Astrocyte (in vitro differentiated cells and primary cell): ENCODE results near the gene ALB. TPM values are rescaled to one million over a fixed set of nuclear protein-coding genes. Genes with fewer than 3 reads are reported as not detected.

Source experiments
- DNase-seq: peaks from one replicate; pipeline ENCODE4 v3.0.0-alpha.2; 2010; ENCODE audit warnings: low read depth
- FAIRE-seq: peaks from 2 replicates; lab custom pipeline; 2011; peaks lifted over from hg19 to GRCh38; lab: Jason Lieb, UNC
- H2AFZ ChIP-seq: 2 replicates; pipeline ENCODE4 v1.6.0; 2012; ENCODE audit warnings: low read depth, low read length, inconsistent platforms
- H3K27ac ChIP-seq: 2 replicates; pipeline ENCODE4 v1.5.1; 2011; ENCODE audit warnings: low read depth, low read length, inconsistent platforms
- H3K27me3 ChIP-seq: 2 replicates; pipeline ENCODE4 v1.6.0; 2011; ENCODE audit warnings: low read length, inconsistent platforms; ENCODE audit not compliant: insufficient read depth
- H3K36me3 ChIP-seq: 2 replicates; pipeline ENCODE4 v1.5.1; 2011; ENCODE audit warnings: low read length, inconsistent platforms; ENCODE audit not compliant: insufficient read depth
- H3K4me1 ChIP-seq: 2 replicates; pipeline ENCODE4 v1.5.1; 2011; ENCODE audit warnings: low read length, inconsistent platforms; ENCODE audit not compliant: insufficient read depth
- H3K4me2 ChIP-seq: 2 replicates; pipeline ENCODE4 v1.6.0; 2012; ENCODE audit warnings: low read length, inconsistent platforms
- H3K4me3 ChIP-seq: 2 replicates; pipeline ENCODE4 v1.5.1; 2011; ENCODE audit warnings: low read depth, mild to moderate bottlenecking, low read length, inconsistent platforms; ENCODE audit not compliant: insufficient read depth
- H3K79me2 ChIP-seq: 2 replicates; pipeline ENCODE4 v1.6.0; 2012; ENCODE audit warnings: mild to moderate bottlenecking, low read length, inconsistent platforms; ENCODE audit not compliant: insufficient read depth
- H3K9ac ChIP-seq: 2 replicates; pipeline ENCODE4 v1.6.0; 2012; ENCODE audit warnings: mild to moderate bottlenecking, low read length, inconsistent platforms
- H3K9me3 ChIP-seq: 2 replicates; pipeline ENCODE4 v1.5.1; 2012; ENCODE audit warnings: low read depth, mild to moderate bottlenecking, low read length, inconsistent platforms; ENCODE audit not compliant: insufficient read depth
- H4K20me1 ChIP-seq: 2 replicates; pipeline ENCODE4 v1.6.0; 2012; ENCODE audit warnings: low read length, inconsistent platforms; ENCODE audit not compliant: insufficient read depth
- H3K27ac Mint-ChIP-seq: one replicate; pipeline ENCODE4 v1.8.0; 2021; ENCODE audit warnings: mild to moderate bottlenecking, mixed read lengths; ENCODE audit not compliant: unreplicated experiment
- H3K27me3 Mint-ChIP-seq: one replicate; pipeline ENCODE4 v1.8.0; 2021; ENCODE audit warnings: low read depth, mixed read lengths; ENCODE audit not compliant: unreplicated experiment
- H3K36me3 Mint-ChIP-seq: one replicate; pipeline ENCODE4 v1.8.0; 2021; ENCODE audit warnings: low read depth, mixed read lengths; ENCODE audit not compliant: unreplicated experiment
- H3K4me1 Mint-ChIP-seq: one replicate; pipeline ENCODE4 v1.8.0; 2021; ENCODE audit warnings: low read depth, mixed read lengths; ENCODE audit not compliant: unreplicated experiment
- H3K4me3 Mint-ChIP-seq: one replicate; pipeline ENCODE4 v1.8.0; 2021; ENCODE audit warnings: mild to moderate bottlenecking, moderate library complexity, mixed read lengths; ENCODE audit not compliant: unreplicated experiment
- H3K9me3 Mint-ChIP-seq: one replicate; pipeline ENCODE4 v1.8.0; 2021; ENCODE audit warnings: mild to moderate bottlenecking, mixed read lengths; ENCODE audit not compliant: unreplicated experiment
- EZH2 ChIP-seq: IDR thresholded peaks from 2 replicates; pipeline ENCODE4 v1.6.1; 2012; ENCODE audit warnings: mild to moderate bottlenecking, low read length, inconsistent platforms; ENCODE audit not compliant: insufficient read depth
- total RNA-seq: library from RNA; stranded (reverse); gene quantifications from 2 replicates; pipeline ENCODE4 v1.2.1, GENCODE V29; 2021
- TF ChIP-seq, protein P1 (sequence below): IDR thresholded peaks from 2 replicates; pipeline ENCODE4 v1.5.1; 2011; ENCODE audit warnings: low read depth, mild to moderate bottlenecking, inconsistent platforms, low read length, moderate library complexity; ENCODE audit not compliant: insufficient read depth

ALB gene
- total RNA-seq, 1 donor from 2014 or later = not detected

GRCh38 chr4:73415807-73416238 lies 11.7 kb downstream of the ALB start:
- Mint-ChIP-seq H3K36me3 (no peaks in the 10 kb centered on the region), H3K27ac (no peak overlapping the region), H3K27me3 (no peaks in the 10 kb centered on the region), H3K9me3 (no peaks in the 10 kb centered on the region), H3K4me1 (no peaks in the 10 kb centered on the region), H3K4me3 (no peak overlapping the region)
- Histone ChIP-seq H3K79me2 (no peaks in the 10 kb centered on the region), H3K9me3 (no peaks in the 10 kb centered on the region), H3K27me3 (no peaks in the 10 kb centered on the region), H3K4me2 (no peak overlapping the region), H4K20me1 (no peaks in the 10 kb centered on the region), H3K27ac (no peak overlapping the region), H3K36me3 (no peaks in the 10 kb centered on the region), H3K9ac (no peak overlapping the region), H2AFZ (no peak overlapping the region), H3K4me1 (no peaks in the 10 kb centered on the region), H3K4me3 (no peak overlapping the region)
- no peak for FAIRE-seq
- no peak for DNase-seq
- TF ChIP-seq, protein P1, sequence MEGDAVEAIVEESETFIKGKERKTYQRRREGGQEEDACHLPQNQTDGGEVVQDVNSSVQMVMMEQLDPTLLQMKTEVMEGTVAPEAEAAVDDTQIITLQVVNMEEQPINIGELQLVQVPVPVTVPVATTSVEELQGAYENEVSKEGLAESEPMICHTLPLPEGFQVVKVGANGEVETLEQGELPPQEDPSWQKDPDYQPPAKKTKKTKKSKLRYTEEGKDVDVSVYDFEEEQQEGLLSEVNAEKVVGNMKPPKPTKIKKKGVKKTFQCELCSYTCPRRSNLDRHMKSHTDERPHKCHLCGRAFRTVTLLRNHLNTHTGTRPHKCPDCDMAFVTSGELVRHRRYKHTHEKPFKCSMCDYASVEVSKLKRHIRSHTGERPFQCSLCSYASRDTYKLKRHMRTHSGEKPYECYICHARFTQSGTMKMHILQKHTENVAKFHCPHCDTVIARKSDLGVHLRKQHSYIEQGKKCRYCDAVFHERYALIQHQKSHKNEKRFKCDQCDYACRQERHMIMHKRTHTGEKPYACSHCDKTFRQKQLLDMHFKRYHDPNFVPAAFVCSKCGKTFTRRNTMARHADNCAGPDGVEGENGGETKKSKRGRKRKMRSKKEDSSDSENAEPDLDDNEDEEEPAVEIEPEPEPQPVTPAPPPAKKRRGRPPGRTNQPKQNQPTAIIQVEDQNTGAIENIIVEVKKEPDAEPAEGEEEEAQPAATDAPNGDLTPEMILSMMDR = no peak
- no peak for TF ChIP-seq EZH2

- H3K27ac Mint-ChIP-seq = no peak overlapping the region
Observed at GRCh38 chr4:73416423-73417087, 12.5 kb downstream of the ALB start.

DNA sequence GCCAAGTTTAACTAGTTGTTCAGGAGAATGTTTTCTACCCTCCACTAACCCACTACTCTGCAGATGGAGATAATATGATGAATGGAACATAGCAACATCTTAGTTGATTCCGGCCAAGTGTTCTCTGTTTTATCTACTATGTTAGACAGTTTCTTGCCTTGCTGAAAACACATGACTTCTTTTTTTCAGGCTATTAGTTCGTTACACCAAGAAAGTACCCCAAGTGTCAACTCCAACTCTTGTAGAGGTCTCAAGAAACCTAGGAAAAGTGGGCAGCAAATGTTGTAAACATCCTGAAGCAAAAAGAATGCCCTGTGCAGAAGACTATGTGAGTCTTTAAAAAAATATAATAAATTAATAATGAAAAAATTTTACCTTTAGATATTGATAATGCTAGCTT lies 13.3 kb downstream of the ALB start:
- Mint-ChIP-seq H3K27me3 (no peaks in the 10 kb centered on the region), H3K9me3 (no peaks in the 10 kb centered on the region), H3K4me3 (no peak overlapping the region), H3K4me1 (no peaks in the 10 kb centered on the region), H3K27ac (no peak overlapping the region), H3K36me3 (no peaks in the 10 kb centered on the region)
- H3K36me3 ChIP-seq = no peaks in the 10 kb centered on the region
- no peaks in the 10 kb centered on the region for H4K20me1 ChIP-seq
- H3K9me3 ChIP-seq = no peaks in the 10 kb centered on the region
- H3K4me1 ChIP-seq = no peaks in the 10 kb centered on the region
- H3K27me3 ChIP-seq = no peaks in the 10 kb centered on the region
- no peak for DNase-seq
- H2AFZ ChIP-seq = no peak overlapping the region
- TF ChIP-seq EZH2 = no peak
- TF ChIP-seq, protein P1 = no peak
- FAIRE-seq = no peak
- H3K9ac ChIP-seq = no peak overlapping the region
- no peaks in the 10 kb centered on the region for H3K79me2 ChIP-seq
- no peak overlapping the region for H3K4me3 ChIP-seq
- H3K27ac ChIP-seq = no peak overlapping the region
- no peak overlapping the region for H3K4me2 ChIP-seq

More at GRCh38 chr4:73416423-73417087, 12.5 kb downstream of the ALB start:
- H4K20me1 ChIP-seq = no peaks in the 10 kb centered on the region
- Mint-ChIP-seq H3K36me3 (no peaks in the 10 kb centered on the region), H3K4me3 (no peak overlapping the region), H3K27me3 (no peaks in the 10 kb centered on the region), H3K9me3 (no peaks in the 10 kb centered on the region), H3K4me1 (no peaks in the 10 kb centered on the region)
- no peaks in the 10 kb centered on the region for H3K36me3 ChIP-seq
- DNase-seq = no peak
- no peak overlapping the region for H3K4me2 ChIP-seq
- H3K4me3 ChIP-seq = no peak overlapping the region
- H2AFZ ChIP-seq = no peak overlapping the region
- H3K27me3 ChIP-seq = no peaks in the 10 kb centered on the region
- no peaks in the 10 kb centered on the region for H3K4me1 ChIP-seq
- H3K27ac ChIP-seq = no peak overlapping the region
- H3K9ac ChIP-seq = no peak overlapping the region
- TF ChIP-seq, protein P1 = no peak
- TF ChIP-seq EZH2 = no peak
- H3K79me2 ChIP-seq = no peaks in the 10 kb centered on the region
- H3K9me3 ChIP-seq = no peaks in the 10 kb centered on the region
- FAIRE-seq = no peak
